Right lobe of liver (tissue), 6 donors: Measurements from ENCODE around the gene BST2. TPM values are rescaled to one million over a fixed set of nuclear protein-coding genes. Genes with fewer than 3 reads are reported as not detected.

Experiments used
- ATAC-seq, 4 donors: fragments of 200-7000 bp; cut with Tn5 transposase; one replicate each; pipeline ENCODE4 v1.9.1; 2020; ENCODE audit warnings: mild to moderate bottlenecking in 4 of 4, moderate library complexity in 4 of 4
- DNase-seq, 3 donors: peaks; one replicate each; pipeline ENCODE4 v3.0.0-alpha.2; 2020
- H3K27ac ChIP-seq, 3 donors: fragments of 200-600 bp; one replicate each; pipeline ENCODE4 v1.8.0; 2022
- H3K27me3 ChIP-seq, 2 donors: fragments of 200-600 bp; one replicate each; pipeline ENCODE4 v1.8.0; 2022
- H3K36me3 ChIP-seq, 4 donors: fragments of 200-600 bp; sonication (generic) in 1 of 4; one replicate each; pipeline versions ENCODE4 v1.5.1 to v1.8.0; 2017 to 2022; ENCODE audit warnings: control low read depth in 1 of 4
- H3K4me1 ChIP-seq, 4 donors: fragments of 200-600 bp; sonication (generic) in 1 of 4; one replicate each; pipeline versions ENCODE4 v1.5.1 to v1.8.0; 2017 to 2022; ENCODE audit warnings: control low read depth in 1 of 4
- H3K4me3 ChIP-seq, 3 donors: fragments of 200-600 bp; one replicate each; pipeline ENCODE4 v1.8.0; 2022
- H3K9me3 ChIP-seq, 4 donors: fragments of 200-600 bp; sonication (generic) in 1 of 4; one replicate each; pipeline versions ENCODE4 v1.5.1 to v1.8.0; 2017 to 2022; ENCODE audit warnings: control low read depth in 1 of 4
- CTCF ChIP-seq, 4 donors: fragments of 200-600 bp in 3 of 4; fragments of 450-650 bp in 1 of 4; IDR thresholded peaks; one replicate each; pipeline versions ENCODE4 v1.5.1 to v1.8.0; 2016 to 2022; ENCODE audit warnings: antibody characterized with exemption in 4 of 4, mild to moderate bottlenecking in 2 of 4
- POLR2A ChIP-seq: fragments of 450-650 bp; IDR thresholded peaks from one replicate; pipeline ENCODE4 v1.6.1; 2017; ENCODE audit warnings: antibody characterized with exemption, mild to moderate bottlenecking
- WGBS: methylation state at CpG from one replicate; pipeline ENCODE4 v1.1.6; 2018; ENCODE audit warnings: low coverage, low lambda C conversion rate; ENCODE audit not compliant: insufficient coverage; ENCODE audit errors: missing lambda C conversion rate; 5-methylcytosine and 5-hydroxymethylcytosine counted together
- intact Hi-C, 2 donors: fragments of 100-400 bp; cut with DNase I; formaldehyde crosslinking; loops; one replicate each; pipeline versions ENCODE4 v1.11.2 to v1.14.1; 2022
- total RNA-seq, 6 experiments: library from RNA; depleted of rRNA in 2 of 6; stranded (reverse); fragments of >200 nt in 2 of 6; fragmentation: NEBNext Ultra II Directional in 3 of 6; extraction: Animal tissue kit (Norgen Biotek cat#: 25700) in 3 of 6; gene quantifications; one replicate each; pipeline versions ENCODE4 v1.1.0 to v1.2.4, GENCODE V29; 2016 to 2023
- donor health status: DM: no; HTN: yes; CAD: no.
- donor health status: DM: no; HTN: no; CAD: no.
- donor health status: DM: no; HTN: no; CAD: no.
- donor health status: DM: no; HTN: yes; CAD: no.
- donor health status: DM: no; HTN: yes; CAD: no.

Gene BST2
- total RNA-seq, 6 experiments from 2014 or later = 78.2 to 157 (median 96.2) TPM

GRCh38 chr19:17429641-17430113 is 24.2 kb upstream of the BST2 start:
- no peak overlapping the region for H3K27ac ChIP-seq
- intact Hi-C loops = no loop called here
- H3K4me1 ChIP-seq = no peaks in the 10 kb centered on the region
- ATAC-seq = peak in 1 of 4 donors; percentile 11
- no peak for DNase-seq
- H3K36me3 ChIP-seq = no peaks in the 10 kb centered on the region
- H3K27me3 ChIP-seq = no peaks in the 10 kb centered on the region
- 66% methylated on average over 13 of the region's 17 CpGs for WGBS
- H3K9me3 ChIP-seq = no peaks in the 10 kb centered on the region
- TF ChIP-seq POLR2A (no peak), CTCF (IDR thresholded peaks at IDR 0.05) (no peak)
- H3K4me3 ChIP-seq = no peak overlapping the region

GRCh38 chr19:17424743-17425365 is 19.4 kb upstream of the BST2 start:
- Histone ChIP-seq H3K9me3 (no peaks in the 10 kb centered on the region), H3K36me3 (no peaks in the 10 kb centered on the region), H3K4me1 (peaks cover 0 to 7% (median 0%) of the 10 kb centered on the region in 4 donors), H3K4me3 (no peak overlapping the region), H3K27ac (no peak overlapping the region), H3K27me3 (no peaks in the 10 kb centered on the region)
- TF ChIP-seq CTCF (IDR thresholded peaks at IDR 0.05) (peak in 1 of 4 donors; percentile 15), POLR2A (no peak)
- DNase-seq = no peak
- WGBS = 34% methylated on average over 10 of the region's 27 CpGs
- intact Hi-C loops = no loop called here
- peak in 3 of 4 donors; percentile 13 to 27 (median 19) for ATAC-seq

GRCh38 chr19:17423429-17424208 is 18.2 kb upstream of the BST2 start:
- DNase-seq (peak in 1 of 3 donors; percentile 57), ATAC-seq (no peak)
- Histone ChIP-seq H3K27ac (no peak overlapping the region), H3K9me3 (no peaks in the 10 kb centered on the region), H3K36me3 (no peaks in the 10 kb centered on the region), H3K27me3 (no peaks in the 10 kb centered on the region), H3K4me3 (no peak overlapping the region), H3K4me1 (peaks cover 0 to 13% (median 0%) of the 10 kb centered on the region in 4 donors)
- intact Hi-C loops = no loop called here
- TF ChIP-seq POLR2A (no peak), CTCF (IDR thresholded peaks at IDR 0.05) (no peak)
- whole genome bisulfite sequencing = 80% methylated on average over 1 of the region's 20 CpGs

GRCh38 chr19:17421942-17422341 is 16.5 kb upstream of the BST2 start:
- ATAC-seq (no peak), DNase-seq (no peak)
- H3K27me3 ChIP-seq = no peaks in the 10 kb centered on the region
- 93% methylated on average over 2 of the region's 4 CpGs for WGBS
- H3K36me3 ChIP-seq = no peaks in the 10 kb centered on the region
- no peak overlapping the region for H3K4me3 ChIP-seq
- H3K27ac ChIP-seq = no peak overlapping the region
- no peak for TF ChIP-seq POLR2A
- intact Hi-C loops = no loop called here
- H3K9me3 ChIP-seq = no peaks in the 10 kb centered on the region
- H3K4me1 ChIP-seq = peaks cover 0 to 13% (median 0%) of the 10 kb centered on the region in 4 donors

- TF ChIP-seq POLR2A (no peak), CTCF (IDR thresholded peaks at IDR 0.05) (peak in 2 of 4 donors; percentile 13 to 25)
- H3K4me3 ChIP-seq = peak overlapping the region; percentile 72 to 90 (median 80)
- ATAC-seq (peak; percentile 41 to 48 (median 43)), DNase-seq (peak; percentile 59 to 66 (median 65))
- H3K4me1 ChIP-seq = peaks cover 0 to 13% (median 0%) of the 10 kb centered on the region in 4 donors
- no peaks in the 10 kb centered on the region for H3K9me3 ChIP-seq
- no peaks in the 10 kb centered on the region for H3K36me3 ChIP-seq
- H3K27ac ChIP-seq = peak overlapping the region in 2 of 3 donors; percentile 65 to 70
- intact Hi-C loops = no loop called here
- no peaks in the 10 kb centered on the region for H3K27me3 ChIP-seq
- WGBS = 4% methylated on average over 5 of the region's 25 CpGs
Measured at GRCh38 chr19:17420475-17420924, 15.1 kb upstream of the BST2 start.
